ENCODE results near the gene KRTAP4-16.
"Not testable (repeated sequence)": the region's sequence is repeated elsewhere in the genome, so short reads cannot be mapped to it uniquely, and the experiment has no call there.

KRTAP4-16 gene

GRCh38 chr17:41118721-41119120 lies 16.7 kb upstream of the KRTAP4-16 start:
- DNase-seq, result no peak

GRCh38 chr17:41117846-41118386 lies 15.9 kb upstream of the KRTAP4-16 start, which contains the start of gene KRTAP4-11:
KRTAP4-11 (minus strand) TSS chr17:41118373; CDS start chr17:41118315, 58 bp downstream.
- not testable (repeated sequence) for DNase-seq

GRCh38 chr17:41116297-41116696 lies 14.3 kb upstream of the KRTAP4-16 start:
- no peak for DNase-seq

- no peak for DNase-seq
Observed at GRCh38 chr17:41111151-41111885, 9.3 kb upstream of the KRTAP4-16 start.

GRCh38 chr17:41108728-41109386 lies 6.8 kb upstream of the KRTAP4-16 start:
- not testable (repeated sequence) for DNase-seq

- DNase-seq, result no peak
Observed at GRCh38 chr17:41107941-41108450, 6.0 kb upstream of the KRTAP4-16 start.

- DNase-seq, result not testable (repeated sequence)
Observed at GRCh38 chr17:41105347-41105746, 3.3 kb upstream of the KRTAP4-16 start, which contains the start of gene KRTAP4-9. KRTAP4-9 (plus strand) TSS chr17:41105389; CDS start chr17:41105389, 0 bp downstream.

GRCh38 chr17:41104386-41105038 lies 2.5 kb upstream of the KRTAP4-16 start:
- DNase-seq, result not testable (repeated sequence)

- DNase-seq, result no peak
Observed at GRCh38 chr17:41103896-41104295, 1.9 kb upstream of the KRTAP4-16 start.

GRCh38 chr17:41099682-41100480 lies 2.1 kb downstream of the KRTAP4-16 start:
- DNase-seq, result not testable (repeated sequence)

GRCh38 chr17:41098481-41098880 lies 3.5 kb downstream of the KRTAP4-16 start:
- DNase-seq, result no peak

- no peak for DNase-seq
Observed at GRCh38 chr17:41098042-41098441, 4.0 kb downstream of the KRTAP4-16 start, which contains the start of gene KRTAP4-8. KRTAP4-8 (minus strand) TSS chr17:41098142; CDS start chr17:41098084, 58 bp downstream.

- DNase-seq, result no peak
Observed at GRCh38 chr17:41096055-41096454, 6.0 kb downstream of the KRTAP4-16 start.

GRCh38 chr17:41088760-41089352 lies 13.2 kb downstream of the KRTAP4-16 start:
- DNase-seq, result not testable (repeated sequence)

- not testable (repeated sequence) for DNase-seq
Observed at GRCh38 chr17:41084100-41084856, 17.7 kb downstream of the KRTAP4-16 start, which contains the start of gene KRTAP4-7. KRTAP4-7 (plus strand) TSS chr17:41084150; CDS start chr17:41084207, 57 bp downstream.

GRCh38 chr17:41083427-41083826 lies 18.6 kb downstream of the KRTAP4-16 start:
- DNase-seq, result not testable (repeated sequence)

- DNase-seq, result no peak
Observed at GRCh38 chr17:41082626-41083025, 19.4 kb downstream of the KRTAP4-16 start.

GRCh38 chr17:41076788-41077187 lies 25.2 kb downstream of the KRTAP4-16 start:
- no peak for DNase-seq

- no peak for DNase-seq
Observed at GRCh38 chr17:41073676-41074075, 28.3 kb downstream of the KRTAP4-16 start.

- no peak for DNase-seq
Observed at GRCh38 chr17:41071606-41072360, 30.2 kb downstream of the KRTAP4-16 start.

All from AML-193 (cell line).